Epithelial cell of proximal tubule (primary cell): Measurements from ENCODE around the gene MYNN. TPM values are rescaled to one million over a fixed set of nuclear protein-coding genes. Genes with fewer than 3 reads are reported as not detected.
"Not testable (repeated sequence)": the region's sequence is repeated elsewhere in the genome, so short reads cannot be mapped to it uniquely, and the experiment has no call there.

Experiments used
- DNase-seq: peaks from one replicate; pipeline ENCODE4 v3.0.0-alpha.2; 2011; ENCODE audit warnings: low read depth
- H3K4me3 ChIP-seq: 2 replicates; pipeline ENCODE4 v1.5.1; 2011; ENCODE audit warnings: low read depth, mild to moderate bottlenecking, low read length
- total RNA-seq: library from RNA; depleted of rRNA; stranded (reverse); fragments of >200 nt; gene quantifications from 2 replicates; pipeline ENCODE4 v1.2.3, GENCODE V29; 2015
- TF ChIP-seq, protein P1 (sequence below): conservative IDR thresholded peaks from 2 replicates; pipeline ENCODE4 v1.5.1; 2012; ENCODE audit warnings: low read depth, mild to moderate bottlenecking, low read length

MYNN gene
- 10.9 and 17.6 TPM in 2 replicates for total RNA-seq

DNA sequence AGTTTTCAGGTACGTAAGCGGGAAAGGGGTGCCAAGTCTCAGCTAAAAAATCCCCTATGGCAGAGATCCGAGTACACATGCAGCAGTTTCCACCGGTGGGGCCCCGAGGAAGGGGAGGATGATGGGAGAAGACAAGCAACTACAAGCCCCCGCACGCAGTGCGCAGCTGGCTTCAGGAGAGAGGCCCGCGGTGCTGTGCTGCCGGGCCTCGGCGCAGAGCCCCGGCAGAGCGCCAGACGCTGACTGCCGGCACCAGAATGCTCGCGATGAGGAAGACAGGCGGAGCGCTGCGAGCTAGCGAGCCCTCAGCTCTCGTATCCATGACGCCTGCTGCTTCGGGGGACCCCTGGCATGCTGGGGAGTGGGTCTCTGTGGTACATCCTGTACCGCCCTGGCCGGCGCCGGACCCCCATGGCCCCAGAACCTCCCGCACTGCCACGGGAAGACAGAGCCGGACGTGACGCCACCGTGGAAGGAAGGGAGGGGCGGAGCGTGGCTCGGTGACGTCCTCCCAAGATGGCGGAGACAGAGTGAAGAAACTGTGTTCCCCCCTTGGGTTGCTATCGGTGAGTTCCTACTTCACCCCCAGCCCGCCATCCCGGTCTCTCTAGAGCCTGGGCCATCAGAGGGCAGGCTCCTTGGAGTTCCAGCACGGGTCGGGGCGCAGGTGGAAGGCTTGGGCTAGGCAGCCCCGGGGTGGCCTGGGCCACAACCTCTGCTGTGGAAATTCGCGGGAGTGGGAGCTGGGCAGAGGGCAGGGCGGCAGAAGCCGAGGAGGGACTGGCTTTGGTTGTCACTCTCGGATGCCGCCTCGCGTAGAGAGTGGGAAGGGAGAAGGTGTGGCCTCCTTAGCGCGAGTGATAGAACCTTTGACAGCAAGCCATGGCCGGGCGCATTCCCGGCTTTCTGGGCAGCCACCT lies at the start of gene MYNN:
MYNN (plus strand) TSS at position 500 of the 920 bp plus-strand sequence. CDS start 900 bp downstream, outside the sequence.
- DNase-seq: no peak
- H3K4me3 ChIP-seq: peak within 1 kb of the TSS; percentile 89
- TF ChIP-seq, protein P1, sequence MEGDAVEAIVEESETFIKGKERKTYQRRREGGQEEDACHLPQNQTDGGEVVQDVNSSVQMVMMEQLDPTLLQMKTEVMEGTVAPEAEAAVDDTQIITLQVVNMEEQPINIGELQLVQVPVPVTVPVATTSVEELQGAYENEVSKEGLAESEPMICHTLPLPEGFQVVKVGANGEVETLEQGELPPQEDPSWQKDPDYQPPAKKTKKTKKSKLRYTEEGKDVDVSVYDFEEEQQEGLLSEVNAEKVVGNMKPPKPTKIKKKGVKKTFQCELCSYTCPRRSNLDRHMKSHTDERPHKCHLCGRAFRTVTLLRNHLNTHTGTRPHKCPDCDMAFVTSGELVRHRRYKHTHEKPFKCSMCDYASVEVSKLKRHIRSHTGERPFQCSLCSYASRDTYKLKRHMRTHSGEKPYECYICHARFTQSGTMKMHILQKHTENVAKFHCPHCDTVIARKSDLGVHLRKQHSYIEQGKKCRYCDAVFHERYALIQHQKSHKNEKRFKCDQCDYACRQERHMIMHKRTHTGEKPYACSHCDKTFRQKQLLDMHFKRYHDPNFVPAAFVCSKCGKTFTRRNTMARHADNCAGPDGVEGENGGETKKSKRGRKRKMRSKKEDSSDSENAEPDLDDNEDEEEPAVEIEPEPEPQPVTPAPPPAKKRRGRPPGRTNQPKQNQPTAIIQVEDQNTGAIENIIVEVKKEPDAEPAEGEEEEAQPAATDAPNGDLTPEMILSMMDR: no peak

DNA sequence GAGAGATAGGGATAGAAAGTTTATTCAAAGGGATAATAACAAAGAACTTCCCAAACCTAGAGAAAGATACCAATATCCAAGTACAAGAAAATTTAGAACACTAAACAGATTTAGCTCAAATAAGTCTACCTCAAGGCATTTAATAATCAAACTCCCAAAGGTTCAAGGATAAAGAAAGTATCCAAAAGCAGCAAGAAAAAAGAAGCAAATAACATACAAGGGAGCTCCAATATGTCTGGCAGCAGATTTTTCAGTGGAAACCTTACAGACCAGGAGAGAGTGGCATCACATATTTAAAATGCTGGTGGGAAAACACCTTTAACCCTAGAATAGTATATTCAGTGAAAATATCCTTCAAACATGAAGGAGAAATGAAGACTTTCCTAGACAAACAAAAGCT lies 41.3 kb upstream of the MYNN start:
- not testable (repeated sequence) for DNase-seq, H3K4me3 ChIP-seq

DNA sequence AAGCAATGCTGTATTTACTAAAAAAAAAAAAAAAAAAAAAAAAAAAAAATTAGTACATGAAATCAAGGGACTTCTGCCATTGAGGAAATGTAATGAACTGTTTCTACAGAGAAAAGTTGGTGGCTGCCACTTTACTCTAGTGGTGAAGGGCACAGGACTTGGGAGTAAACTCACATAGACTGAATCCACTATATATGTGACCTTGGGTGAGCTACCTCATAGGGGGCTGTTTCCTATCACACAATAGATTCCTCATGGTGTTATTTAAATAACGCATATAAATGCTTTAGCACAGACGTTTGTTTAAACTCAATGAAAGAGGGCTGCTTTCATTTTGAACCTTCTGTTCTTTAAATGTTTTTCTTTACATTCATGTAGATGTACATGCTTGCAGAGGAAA lies 34.1 kb upstream of the MYNN start:
- H3K4me3 ChIP-seq: no peak overlapping the region
- DNase-seq: no peak
- TF ChIP-seq, protein P1: no peak

DNA sequence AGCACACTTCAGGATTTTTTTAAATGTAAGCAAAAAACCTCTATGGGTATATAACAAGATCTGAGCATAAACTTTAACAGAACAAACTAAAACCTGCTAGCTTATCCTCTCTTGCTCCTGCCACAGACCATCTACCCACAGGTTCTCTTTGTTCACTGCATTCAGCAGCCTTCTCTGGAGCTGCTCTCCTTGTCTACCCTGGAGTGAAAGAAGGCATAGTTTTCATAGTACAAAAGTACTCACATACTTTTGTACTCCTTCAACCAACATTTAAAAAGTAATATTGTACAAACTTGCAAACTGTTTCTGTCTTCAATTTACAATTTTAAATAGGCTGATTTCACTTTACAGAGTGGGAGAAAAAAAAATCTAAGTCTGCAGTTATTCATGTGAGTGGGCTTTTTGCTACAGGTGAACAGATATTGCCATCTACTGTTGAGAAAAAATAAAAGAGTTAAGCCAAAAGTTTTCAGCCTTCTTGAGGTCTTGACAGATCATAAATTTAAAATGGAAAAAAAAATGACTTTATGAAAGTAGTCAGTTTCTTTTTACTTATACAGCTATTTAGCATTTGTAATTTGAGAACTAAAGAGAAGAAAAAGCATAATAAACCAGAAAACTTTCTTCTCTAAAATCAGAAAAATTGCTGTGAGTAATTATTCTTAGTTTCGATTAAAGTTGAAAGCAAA lies 28.7 kb upstream of the MYNN start:
- no peak for DNase-seq
- TF ChIP-seq, protein P1: peak; percentile 57
- no peak overlapping the region for H3K4me3 ChIP-seq

DNA sequence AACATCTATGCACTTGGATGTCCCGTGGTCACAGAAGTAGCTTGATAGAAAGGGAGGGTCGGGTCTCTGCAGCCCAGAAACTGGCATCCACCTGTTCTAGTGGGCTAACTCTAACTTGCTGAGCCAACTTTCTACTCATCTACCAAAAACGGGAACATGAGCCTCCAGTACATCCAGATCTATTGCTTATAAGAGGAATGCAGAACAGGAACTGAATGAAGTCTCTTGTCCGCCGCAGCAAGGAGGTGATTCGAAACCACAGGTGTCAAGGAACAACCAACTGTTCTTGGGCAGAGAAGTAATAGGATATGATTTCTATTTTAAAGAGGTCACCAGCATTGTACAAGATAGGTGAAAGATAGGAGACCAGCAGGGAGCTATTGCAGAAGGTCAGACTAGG lies 26.3 kb upstream of the MYNN start:
- TF ChIP-seq, protein P1: no peak
- no peak overlapping the region for H3K4me3 ChIP-seq
- no peak for DNase-seq

DNA sequence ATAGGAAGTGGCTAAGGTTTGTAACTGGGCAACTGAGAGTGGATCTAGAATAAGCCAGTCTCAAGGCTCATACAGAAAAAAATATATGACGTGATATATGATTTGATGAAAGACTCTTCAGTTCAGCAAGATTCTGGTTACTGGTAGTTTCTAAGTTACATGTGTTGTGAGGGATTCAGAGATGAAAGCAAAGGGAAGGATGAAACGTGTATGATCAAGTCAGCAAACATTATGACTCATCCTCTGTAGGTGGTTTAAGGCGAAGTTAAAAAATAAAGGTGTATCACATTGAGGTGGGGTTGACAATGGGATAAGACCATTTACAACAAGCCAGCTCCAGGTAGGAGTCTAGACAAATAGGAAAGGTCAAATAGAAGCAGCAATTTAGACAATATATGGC lies 24.5 kb upstream of the MYNN start:
- H3K4me3 ChIP-seq: no peak overlapping the region
- DNase-seq: no peak
- TF ChIP-seq, protein P1: no peak

DNA sequence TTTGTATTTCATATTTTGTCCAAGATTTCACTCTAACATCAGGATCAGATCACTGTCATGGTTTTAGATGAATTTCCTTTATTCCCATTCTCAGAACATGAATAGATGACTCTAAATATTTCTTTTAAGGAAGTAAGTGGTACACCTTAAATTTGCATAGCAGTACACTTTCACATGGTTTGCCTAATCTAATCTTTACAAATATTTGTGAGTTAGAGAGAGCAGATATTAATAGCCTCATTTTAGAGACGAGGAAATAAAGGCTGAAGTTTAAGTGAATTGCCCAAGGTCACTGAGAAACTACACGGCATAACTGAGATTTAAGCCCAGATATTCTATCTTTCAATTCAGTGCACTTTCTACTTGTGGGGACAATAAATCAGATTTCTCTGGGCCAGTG lies 22.5 kb upstream of the MYNN start:
- TF ChIP-seq, protein P1: no peak
- no peak overlapping the region for H3K4me3 ChIP-seq
- DNase-seq: no peak
